SU-DHL-6 (cell line): ENCODE results near the gene ZRSR2.
A peak's percentile ranks its signal among the peaks of the same experiment; 100 is the strongest.

ENCODE experiments used
- H2AFZ ChIP-seq: fragments of 200-600 bp; sonication (generic); 2 replicates; pipeline ENCODE4 v1.6.1; 2014; ENCODE audit warnings: low read depth, mild to moderate bottlenecking, moderate library complexity, mixed read lengths, antibody characterized with exemption, low read length; ENCODE audit not compliant: severe bottlenecking
- H3F3A ChIP-seq: fragments of 200-600 bp; shearing (Covaris generic); 2 replicates; pipeline ENCODE4 v1.6.0; 2016; ENCODE audit warnings: antibody characterized with exemption, mild to moderate bottlenecking; ENCODE audit not compliant: insufficient read depth
- H3K27ac ChIP-seq: fragments of 200-600 bp; sonication (generic); 2 replicates; pipeline ENCODE4 v1.5.1; 2016; ENCODE audit warnings: low read depth, mild to moderate bottlenecking, low read length, moderate library complexity, mixed read lengths
- H3K27me3 ChIP-seq: fragments of 200-600 bp; sonication (generic), shearing (Covaris generic); 2 replicates; pipeline ENCODE4 v1.6.0; 2014; ENCODE audit warnings: mild to moderate bottlenecking, low read length
- H3K36me3 ChIP-seq: fragments of 200-600 bp; sonication (generic); 2 replicates; pipeline ENCODE4 v1.6.1; 2014; ENCODE audit warnings: mild to moderate bottlenecking, low read length, mixed read lengths
- H3K4me2 ChIP-seq: fragments of 300-600, 200-600 bp; shearing (Covaris generic), sonication (generic); 2 replicates; pipeline ENCODE4 v1.6.0; 2014; ENCODE audit warnings: low read length, low read depth, mild to moderate bottlenecking; ENCODE audit not compliant: poor library complexity, severe bottlenecking
- H3K4me3 ChIP-seq: fragments of 200-600 bp; sonication (generic); 2 replicates; pipeline ENCODE4 v1.5.1; 2014; ENCODE audit warnings: antibody characterized with exemption, low read length, mild to moderate bottlenecking, mixed read lengths; ENCODE audit not compliant: insufficient read depth, poor library complexity, severe bottlenecking
- H3K79me2 ChIP-seq: fragments of 200-600 bp; sonication (generic); 2 replicates; pipeline ENCODE4 v1.6.1; 2014; ENCODE audit warnings: mild to moderate bottlenecking, low read length, moderate library complexity; ENCODE audit not compliant: insufficient read depth
- H3K9ac ChIP-seq: fragments of 200-600 bp; sonication (generic); 2 replicates; pipeline ENCODE4 v1.7.0; 2014; ENCODE audit warnings: mild to moderate bottlenecking, low read length
- H3K9me2 ChIP-seq: fragments of 200-600 bp; sonication (generic); replicated peaks from 2 replicates; pipeline ENCODE4 v1.6.1; 2014; ENCODE audit warnings: low read length; ENCODE audit not compliant: insufficient read depth
- H3K9me3 ChIP-seq: fragments of 200-600 bp; sonication (generic); 2 replicates; pipeline ENCODE4 v1.6.1; 2014; ENCODE audit warnings: low read length, mixed read lengths; ENCODE audit not compliant: insufficient read depth
- H4K20me1 ChIP-seq: fragments of 200-600 bp; sonication (generic); 2 replicates; pipeline ENCODE4 v1.6.1; 2014; ENCODE audit warnings: low read depth, mild to moderate bottlenecking, antibody characterized with exemption, low read length, moderate library complexity, mixed read lengths
- EZH2phosphoT487 ChIP-seq: fragments of 200-600 bp; sonication (generic), shearing (Covaris generic); conservative IDR thresholded peaks from 2 replicates; pipeline ENCODE4 v1.6.1; 2018; ENCODE audit warnings: mild to moderate bottlenecking, antibody characterized with exemption, low read length, moderate library complexity, mixed read lengths
- TF ChIP-seq, protein P1 (sequence below): fragments of 200-600 bp; sonication (generic); IDR thresholded peaks from one replicate; pipeline ENCODE4 v1.5.1; 2017; ENCODE audit warnings: antibody characterized with exemption, mild to moderate bottlenecking, low read length, moderate library complexity; ENCODE audit not compliant: insufficient read depth, poor library complexity, severe bottlenecking

The ZRSR2 gene

DNA sequence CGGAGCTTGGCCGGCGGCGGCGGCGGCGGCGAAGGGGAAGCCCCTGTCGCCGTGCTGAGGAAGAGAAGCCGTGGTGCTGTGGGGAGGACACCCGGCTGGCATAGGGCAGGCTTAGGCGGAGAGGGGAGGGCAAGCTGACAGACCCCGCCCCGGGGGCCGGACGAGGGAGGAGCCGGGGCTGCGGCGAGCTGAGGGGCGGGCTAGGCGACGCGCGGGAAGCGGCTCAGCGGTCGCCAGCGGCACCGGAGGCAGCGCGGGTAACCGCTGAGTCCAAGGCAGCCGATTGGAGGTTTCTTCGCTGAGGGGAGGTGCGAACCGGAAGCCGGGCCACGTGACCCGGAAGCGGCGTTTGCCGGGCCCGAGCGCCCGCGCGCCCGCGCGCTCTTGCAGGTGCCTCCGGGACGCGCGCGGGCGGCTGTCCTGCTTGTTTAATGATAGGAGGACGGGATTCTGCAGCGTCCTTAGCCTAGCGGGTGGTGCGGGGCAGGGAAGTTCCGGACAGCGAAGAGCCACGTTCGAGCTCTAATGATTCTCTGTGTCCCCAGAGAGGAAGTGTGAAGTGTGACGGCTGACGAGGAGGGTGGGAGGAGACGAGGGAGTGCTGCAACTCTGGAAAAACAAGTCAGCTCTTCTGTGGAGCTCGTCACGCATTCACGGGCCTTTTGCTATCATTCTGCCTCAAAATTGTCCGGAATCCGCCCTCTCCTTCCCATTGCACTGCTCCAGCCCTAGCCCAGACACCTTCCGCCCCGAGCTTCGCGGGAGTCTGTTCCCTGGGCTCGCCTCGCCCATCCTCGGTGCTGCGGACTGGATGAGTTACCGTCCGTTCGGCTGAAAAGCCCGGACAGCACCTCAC is 64.7 kb downstream of the ZRSR2 start, which contains the start of gene AP1S2:
TSS of gene AP1S2 (minus strand) at position 102 of the 856 bp plus-strand sequence. CDS start 2,289 bp downstream, outside the sequence.
- Histone ChIP-seq H3K79me2 (peaks cover 30% of the 10 kb centered on the region), H2AFZ (peak within 1 kb of the TSS; percentile 99), H3K36me3 (0 out of 2 replicates have a peak, but pooled peaks cover 5% of the 10 kb centered on the region), H3K4me3 (peak within 1 kb of the TSS; percentile 55), H3F3A (peaks cover 15% of the 10 kb centered on the region), H4K20me1 (no peaks in the 10 kb centered on the region), H3K27ac (peak within 1 kb of the TSS; percentile 95), H3K4me2 (peak within 1 kb of the TSS; percentile 98), H3K27me3 (no peaks in the 10 kb centered on the region), H3K9ac (peak within 1 kb of the TSS; percentile 92), H3K9me3 (no peaks in the 10 kb centered on the region), H3K9me2 (no peaks in the 10 kb centered on the region)
- TF ChIP-seq EZH2phosphoT487: no peak
- TF ChIP-seq, protein P1, sequence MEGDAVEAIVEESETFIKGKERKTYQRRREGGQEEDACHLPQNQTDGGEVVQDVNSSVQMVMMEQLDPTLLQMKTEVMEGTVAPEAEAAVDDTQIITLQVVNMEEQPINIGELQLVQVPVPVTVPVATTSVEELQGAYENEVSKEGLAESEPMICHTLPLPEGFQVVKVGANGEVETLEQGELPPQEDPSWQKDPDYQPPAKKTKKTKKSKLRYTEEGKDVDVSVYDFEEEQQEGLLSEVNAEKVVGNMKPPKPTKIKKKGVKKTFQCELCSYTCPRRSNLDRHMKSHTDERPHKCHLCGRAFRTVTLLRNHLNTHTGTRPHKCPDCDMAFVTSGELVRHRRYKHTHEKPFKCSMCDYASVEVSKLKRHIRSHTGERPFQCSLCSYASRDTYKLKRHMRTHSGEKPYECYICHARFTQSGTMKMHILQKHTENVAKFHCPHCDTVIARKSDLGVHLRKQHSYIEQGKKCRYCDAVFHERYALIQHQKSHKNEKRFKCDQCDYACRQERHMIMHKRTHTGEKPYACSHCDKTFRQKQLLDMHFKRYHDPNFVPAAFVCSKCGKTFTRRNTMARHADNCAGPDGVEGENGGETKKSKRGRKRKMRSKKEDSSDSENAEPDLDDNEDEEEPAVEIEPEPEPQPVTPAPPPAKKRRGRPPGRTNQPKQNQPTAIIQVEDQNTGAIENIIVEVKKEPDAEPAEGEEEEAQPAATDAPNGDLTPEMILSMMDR: no peak

DNA sequence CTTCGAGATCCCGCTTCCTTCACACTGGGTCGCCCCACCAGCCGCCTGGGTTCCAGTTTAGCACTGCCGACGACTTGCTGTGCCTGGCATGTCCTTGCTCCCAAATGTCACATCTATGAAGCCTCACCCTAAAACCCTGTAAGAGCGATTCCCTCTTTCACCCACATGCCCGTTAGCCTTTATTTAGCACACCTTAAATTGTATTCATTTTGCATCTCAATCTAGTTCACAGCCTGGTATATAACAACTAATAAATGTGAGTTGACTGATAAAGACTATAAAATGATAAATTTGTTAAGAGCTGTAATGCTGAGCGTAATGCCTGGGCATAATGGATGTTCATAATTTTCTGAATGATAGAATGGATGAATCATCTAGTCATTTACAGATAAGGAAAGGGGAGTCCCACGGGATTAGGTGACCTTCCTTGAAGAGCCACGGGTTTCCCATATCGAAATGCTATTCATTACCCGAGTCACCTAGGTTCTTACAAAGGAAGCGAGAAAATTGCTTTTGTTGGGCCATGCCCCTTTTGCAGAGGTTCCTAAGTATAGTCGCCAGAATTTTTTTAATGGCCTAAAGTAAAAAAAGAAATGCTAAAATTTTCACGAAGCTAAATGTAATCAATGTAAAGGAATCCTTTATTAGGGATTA is 65.4 kb downstream of the ZRSR2 start:
- Histone ChIP-seq H3K4me2 (peak overlapping the region; percentile 98), H3K9me3 (no peaks in the 10 kb centered on the region), H3K27ac (peak overlapping the region; percentile 95), H3K4me3 (peak overlapping the region; percentile 55), H3K9me2 (no peaks in the 10 kb centered on the region), H3K27me3 (no peaks in the 10 kb centered on the region), H3K79me2 (peaks cover 28% of the 10 kb centered on the region), H3F3A (peaks cover 15% of the 10 kb centered on the region), H3K9ac (peak overlapping the region; percentile 92), H2AFZ (peak overlapping the region; percentile 99), H3K36me3 (0 out of 2 replicates have a peak, but pooled peaks cover 5% of the 10 kb centered on the region), H4K20me1 (no peaks in the 10 kb centered on the region)
- TF ChIP-seq, protein P1: no peak
- no peak for TF ChIP-seq EZH2phosphoT487

DNA sequence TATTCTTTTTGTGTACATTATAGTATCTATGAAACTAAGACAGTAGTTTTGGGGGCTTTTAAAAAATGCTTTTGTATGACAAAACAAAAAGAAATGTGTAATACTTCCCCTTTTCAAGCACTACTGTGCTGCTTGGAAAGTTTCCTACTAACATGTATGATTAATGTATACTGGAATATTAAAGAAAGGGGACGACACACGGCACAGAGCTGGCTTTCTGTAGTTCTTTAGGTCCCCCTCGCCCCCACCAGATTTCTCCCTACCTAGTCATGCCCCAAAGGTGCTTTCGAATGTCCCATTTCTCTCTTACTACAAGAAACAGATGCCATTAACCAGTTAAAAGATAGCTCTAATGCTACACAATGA is 65.9 kb downstream of the ZRSR2 start:
- H4K20me1 ChIP-seq: no peaks in the 10 kb centered on the region
- H3K9me2 ChIP-seq: no peaks in the 10 kb centered on the region
- no peaks in the 10 kb centered on the region for H3K9me3 ChIP-seq
- H2AFZ ChIP-seq: peak overlapping the region; percentile 99
- TF ChIP-seq EZH2phosphoT487: no peak
- TF ChIP-seq, protein P1: no peak
- no peaks in the 10 kb centered on the region for H3K27me3 ChIP-seq
- 0 out of 2 replicates have a peak, but pooled peaks cover 5% of the 10 kb centered on the region for H3K36me3 ChIP-seq
- H3F3A ChIP-seq: peaks cover 15% of the 10 kb centered on the region
- H3K4me3 ChIP-seq: peak overlapping the region; percentile 55
- H3K4me2 ChIP-seq: peak overlapping the region; percentile 98
- H3K9ac ChIP-seq: peak overlapping the region; percentile 92
- peak overlapping the region; percentile 95 for H3K27ac ChIP-seq
- H3K79me2 ChIP-seq: peaks cover 23% of the 10 kb centered on the region
